H1 (cell line): ENCODE data around the gene RPS29. TPM values are rescaled to one million over a fixed set of nuclear protein-coding genes. Genes with fewer than 3 reads are reported as not detected.

Experiments used
- BACH1 ChIP-seq: IDR thresholded peaks from 2 replicates; pipeline ENCODE4 v1.6.1; 2012; ENCODE audit warnings: low read length, improper control_type of control experiment
- BCL11A ChIP-seq, 2 experiments: IDR thresholded peaks; one replicate each; pipeline ENCODE4 v1.6.1; 2011; ENCODE audit warnings: low read depth in 2 of 2, low read length in 2 of 2, mild to moderate bottlenecking in 2 of 2
- CTBP2 ChIP-seq: IDR thresholded peaks from 2 replicates; pipeline ENCODE4 v1.7.0; 2011; ENCODE audit warnings: borderline replicate concordance, mild to moderate bottlenecking, moderate library complexity, mixed read lengths, low read length; ENCODE audit not compliant: insufficient read depth, insufficient read length
- HDAC2 ChIP-seq, 2 experiments: fragments of 300-600 bp in 1 of 2; sonication (generic) in 1 of 2; IDR thresholded peaks; 2 replicates each; pipeline ENCODE4 v1.6.1; 2011 to 2012; ENCODE audit warnings: low read depth in 2 of 2, low read length in 2 of 2, mild to moderate bottlenecking in 2 of 2, moderate library complexity in 2 of 2, borderline replicate concordance in 1 of 2, inconsistent platforms in 1 of 2
- KDM4A ChIP-seq: IDR thresholded peaks from one replicate; pipeline ENCODE4 v1.7.1; 2012; ENCODE audit warnings: low read depth, mild to moderate bottlenecking, moderate library complexity, low read length, inconsistent platforms; ENCODE audit not compliant: severe bottlenecking
- NANOG ChIP-seq: IDR thresholded peaks from 2 replicates; pipeline ENCODE4 v1.6.1; 2011; ENCODE audit warnings: low read length, low read depth, mild to moderate bottlenecking, inconsistent platforms; ENCODE audit not compliant: insufficient read depth, poor library complexity, severe bottlenecking
- POU5F1 ChIP-seq: IDR thresholded peaks from 2 replicates; pipeline ENCODE4 v1.6.1; 2011; ENCODE audit warnings: low read depth, mild to moderate bottlenecking, low read length, moderate library complexity
- SAP30 ChIP-seq: fragments of 300-600 bp; sonication (generic); IDR thresholded peaks from 2 replicates; pipeline ENCODE4 v1.7.1; 2012; ENCODE audit warnings: low read length, moderate library complexity, mild to moderate bottlenecking, inconsistent platforms; ENCODE audit not compliant: insufficient read depth, insufficient replicate concordance
- SP4 ChIP-seq: IDR thresholded peaks from 2 replicates; pipeline ENCODE4 v1.6.1; 2012; ENCODE audit warnings: low read length, inconsistent platforms
- polyA plus RNA-seq, 7 experiments: library from polyadenylated mRNA; depleted of rRNA in 3 of 7; stranded (reverse) in 5 of 7; unstranded in 2 of 7; fragments of >200 nt in 5 of 7; fragments of 200-250 nt in 2 of 7; gene quantifications; 1 replicate in 5 of 7; 2 replicates in 1 of 7; 4 replicates in 1 of 7; pipeline versions ENCODE4 v1.2.1 to v1.2.3, GENCODE V29; 2011 to 2013; ENCODE audit warnings: missing spikeins in 2 of 7, mixed read lengths in 2 of 7
- total RNA-seq: library from RNA; stranded (reverse); fragmentation: NEBNext Ultra II Directional; extraction: Animal tissue kit (Norgen Biotek cat#: 25700); gene quantifications from 2 replicates; pipeline ENCODE4 v1.2.1, GENCODE V29; 2021
- TF ChIP-seq, protein P1 (sequence below): IDR thresholded peaks from 2 replicates; pipeline ENCODE4 v1.6.1; 2012; ENCODE audit warnings: inconsistent platforms

Gene RPS29
- total and polyA plus RNA-seq, 2 of the 8 experiments (the other 6 are each of a cell fraction or from before 2014, with no cell fraction given): 2,193 to 23,165 TPM

DNA sequence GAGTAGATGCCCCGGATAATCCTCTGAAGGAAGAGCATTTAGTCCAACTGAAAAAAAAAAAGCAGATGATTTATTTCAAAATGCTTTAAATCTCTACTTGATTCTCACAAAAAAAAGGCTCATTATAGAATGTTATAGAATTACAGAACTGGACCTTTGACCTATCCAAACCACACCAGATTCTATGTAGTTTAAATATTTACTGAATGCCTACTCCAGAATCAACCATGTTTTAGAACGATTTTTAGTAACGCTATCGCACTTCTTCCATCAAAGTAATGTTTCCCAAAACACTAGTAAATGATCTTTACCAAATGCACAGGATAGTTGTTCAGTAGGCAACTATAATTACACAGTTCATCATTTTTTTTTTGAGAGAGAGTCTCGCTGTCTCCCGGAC lies 2.6 kb downstream of the RPS29 start (continued):
- TF ChIP-seq KDM4A (no peak), BCL11A (IDR thresholded peaks at IDR 0.05; ENCODE audit: low read depth in 2 of 2, low read length in 2 of 2) (no peak), HDAC2 (IDR thresholded peaks at IDR 0.05; ENCODE audit: borderline replicate concordance in 1 of 2, low read depth in 2 of 2, low read length in 2 of 2) (no peak), CTBP2 (no peak), BACH1 (no peak), NANOG (no peak), POU5F1 (no peak), SP4 (no peak), SAP30 (no peak)
- TF ChIP-seq, protein P1, sequence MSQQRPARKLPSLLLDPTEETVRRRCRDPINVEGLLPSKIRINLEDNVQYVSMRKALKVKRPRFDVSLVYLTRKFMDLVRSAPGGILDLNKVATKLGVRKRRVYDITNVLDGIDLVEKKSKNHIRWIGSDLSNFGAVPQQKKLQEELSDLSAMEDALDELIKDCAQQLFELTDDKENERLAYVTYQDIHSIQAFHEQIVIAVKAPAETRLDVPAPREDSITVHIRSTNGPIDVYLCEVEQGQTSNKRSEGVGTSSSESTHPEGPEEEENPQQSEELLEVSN: no peak
